ENCODE measurements around the gene SOX2.

GRCh38 chr3:181710345-181711291 lies 1.1 kb upstream of the SOX2 start:
- TF ChIP-seq RARB (CRISPR knock-in tag; IDR thresholded peaks at IDR 0.05) (no peak), PATZ1 (CRISPR knock-in tag; IDR thresholded peaks at IDR 0.05; ENCODE audit: borderline replicate concordance) (no peak), ZNF8 (CRISPR knock-in tag; IDR thresholded peaks at IDR 0.05) (no peak), ARNTL (CRISPR knock-in tag; IDR thresholded peaks at IDR 0.05; ENCODE audit: borderline replicate concordance, low read depth) (no peak), ZFP30 (CRISPR knock-in tag; IDR thresholded peaks at IDR 0.05) (no peak), ZFP3 (CRISPR knock-in tag; IDR thresholded peaks at IDR 0.05) (no peak), PPARA (CRISPR knock-in tag; IDR thresholded peaks at IDR 0.05; ENCODE audit: borderline replicate concordance) (no peak), GLIS3 (CRISPR knock-in tag; IDR thresholded peaks at IDR 0.05) (no peak), ISL1 (CRISPR knock-in tag; IDR thresholded peaks at IDR 0.05) (no peak), TSHZ2 (CRISPR knock-in tag; IDR thresholded peaks at IDR 0.05) (no peak), ZNF70 (CRISPR knock-in tag; IDR thresholded peaks at IDR 0.05) (no peak)
